Ishikawa (cell line): Measurements from ENCODE around the gene SUDS3.

Experiments used
- CEBPB ChIP-seq: IDR thresholded peaks from 2 replicates; pipeline ENCODE4 v1.6.1; 2012
- CREB1 ChIP-seq: IDR thresholded peaks from 2 replicates; pipeline ENCODE4 v1.6.1; 2012; ENCODE audit warnings: low read depth
- EGR1 ChIP-seq: IDR thresholded peaks from 2 replicates; pipeline ENCODE4 v1.6.1; 2012
- EP300 ChIP-seq: IDR thresholded peaks from 2 replicates; pipeline ENCODE4 v1.6.1; 2012; ENCODE audit warnings: borderline replicate concordance
- FOXM1 ChIP-seq: IDR thresholded peaks from 2 replicates; pipeline ENCODE4 v1.6.1; 2012; ENCODE audit warnings: low read depth, borderline replicate concordance
- NFIC ChIP-seq: IDR thresholded peaks from 2 replicates; pipeline ENCODE4 v1.6.1; 2012
- RAD21 ChIP-seq: IDR thresholded peaks from 2 replicates; pipeline ENCODE4 v1.6.1; 2012; ENCODE audit warnings: low read depth
- REST ChIP-seq: IDR thresholded peaks from 2 replicates; pipeline ENCODE4 v1.6.1; 2012; ENCODE audit warnings: low read depth, mild to moderate bottlenecking
- TAF1 ChIP-seq: IDR thresholded peaks from 2 replicates; pipeline ENCODE4 v1.6.1; 2012; ENCODE audit warnings: low read depth, mild to moderate bottlenecking
- TCF12 ChIP-seq: IDR thresholded peaks from 2 replicates; pipeline ENCODE4 v1.6.1; 2012; ENCODE audit warnings: low read depth
- TEAD4 ChIP-seq: IDR thresholded peaks from 2 replicates; pipeline ENCODE4 v1.6.1; 2012
- USF1 ChIP-seq: IDR thresholded peaks from 2 replicates; pipeline ENCODE4 v1.6.1; 2012
- YY1 ChIP-seq: IDR thresholded peaks from 2 replicates; pipeline ENCODE4 v1.6.1; 2012; ENCODE audit warnings: low read depth
- ZBTB7A ChIP-seq: IDR thresholded peaks from 2 replicates; pipeline ENCODE4 v1.6.1; 2012; ENCODE audit warnings: low read depth
- TF ChIP-seq, protein P1 (sequence below): IDR thresholded peaks from 2 replicates; pipeline ENCODE4 v1.6.1; 2012

Gene SUDS3

DNA sequence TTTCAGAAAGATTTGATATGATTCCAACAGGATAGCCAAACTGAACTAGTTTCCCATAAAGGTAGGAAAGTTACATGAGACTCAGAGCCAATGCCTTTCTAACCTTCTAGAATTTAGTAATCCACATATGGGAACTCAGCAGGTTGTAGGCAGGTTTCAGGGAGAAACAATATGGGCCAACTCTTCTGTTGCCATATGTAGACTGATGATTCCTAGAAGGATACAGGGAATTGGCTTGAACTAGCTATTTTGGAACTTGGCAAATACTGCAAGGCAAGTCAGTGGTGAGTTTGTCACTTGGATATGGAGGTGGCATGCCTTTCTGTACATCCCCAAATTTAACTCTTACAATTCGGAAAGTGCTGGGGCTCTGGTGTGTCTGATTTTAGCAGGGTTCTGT lies 15.5 kb downstream of the SUDS3 start:
- no peak for TF ChIP-seq RAD21
- no peak for TF ChIP-seq TAF1
- no peak for TF ChIP-seq CEBPB

DNA sequence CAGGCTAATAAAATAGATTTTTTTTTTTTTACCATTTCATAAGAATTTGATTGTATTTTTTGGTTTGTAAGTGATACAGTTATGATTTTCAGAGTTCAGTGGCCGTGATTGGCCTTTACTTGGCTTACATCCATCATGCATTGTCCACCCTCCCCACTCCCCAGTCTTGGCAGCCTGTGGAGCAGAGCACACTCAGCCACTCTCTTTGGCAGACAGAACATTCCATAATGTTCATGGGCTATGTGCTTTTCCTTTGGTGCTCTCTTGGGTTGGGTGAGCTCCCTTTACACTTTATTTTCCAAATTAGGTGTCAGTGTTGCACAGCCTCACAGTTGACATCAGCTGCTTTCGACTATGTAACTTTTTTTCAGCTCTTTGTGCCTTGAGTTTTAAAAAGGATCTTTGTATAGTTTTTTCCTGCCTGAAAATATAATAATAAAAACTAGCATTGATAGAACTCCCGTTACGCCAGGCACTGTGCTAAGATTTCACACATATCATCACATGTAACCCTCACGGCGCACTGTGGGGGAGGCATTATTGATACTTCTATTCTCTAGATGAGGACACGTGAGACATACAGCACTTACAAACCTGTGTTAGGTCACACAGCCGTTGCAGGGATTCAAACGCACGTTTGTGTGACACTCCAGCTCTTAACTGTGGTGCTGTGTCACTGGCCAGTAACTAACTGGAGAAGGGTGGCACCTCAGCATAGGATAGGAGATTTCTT lies 21.5 kb downstream of the SUDS3 start:
- TF ChIP-seq EGR1 = no peak
- TF ChIP-seq TCF12 = no peak
- TF ChIP-seq NFIC = no peak
- TF ChIP-seq ZBTB7A = no peak
- no peak for TF ChIP-seq USF1
- no peak for TF ChIP-seq TAF1
- TF ChIP-seq CEBPB = no peak
- TF ChIP-seq, protein P1, sequence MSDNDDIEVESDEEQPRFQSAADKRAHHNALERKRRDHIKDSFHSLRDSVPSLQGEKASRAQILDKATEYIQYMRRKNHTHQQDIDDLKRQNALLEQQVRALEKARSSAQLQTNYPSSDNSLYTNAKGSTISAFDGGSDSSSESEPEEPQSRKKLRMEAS = no peak
- TF ChIP-seq FOXM1 = no peak
- TF ChIP-seq CREB1 = no peak
- TF ChIP-seq YY1 = no peak
- no peak for TF ChIP-seq REST
- TF ChIP-seq TEAD4 = no peak
- TF ChIP-seq EP300 = no peak
- no peak for TF ChIP-seq RAD21

- TF ChIP-seq USF1 = no peak
- no peak for TF ChIP-seq TCF12
- TF ChIP-seq CREB1 = no peak
These were observed 22.2 kb downstream of the SUDS3 start for GRCh38 chr12:118398524-118398923.

GRCh38 chr12:118398940-118399339 lies 22.6 kb downstream of the SUDS3 start:
- TF ChIP-seq USF1 = no peak
- no peak for TF ChIP-seq CEBPB
- TF ChIP-seq YY1 = no peak
- no peak for TF ChIP-seq FOXM1
- no peak for TF ChIP-seq EGR1
- no peak for TF ChIP-seq CREB1
- TF ChIP-seq TCF12 = no peak
- TF ChIP-seq NFIC = no peak
- TF ChIP-seq EP300 = no peak
- TF ChIP-seq RAD21 = no peak
- TF ChIP-seq, protein P1 = no peak
- TF ChIP-seq REST = no peak
- TF ChIP-seq ZBTB7A = no peak
- TF ChIP-seq TAF1 = no peak
- no peak for TF ChIP-seq TEAD4

- TF ChIP-seq NFIC = no peak
- TF ChIP-seq, protein P1 = no peak
- TF ChIP-seq FOXM1 = no peak
- no peak for TF ChIP-seq TAF1
- TF ChIP-seq ZBTB7A = no peak
- TF ChIP-seq EP300 = no peak
- TF ChIP-seq REST = no peak
- TF ChIP-seq TCF12 = no peak
- no peak for TF ChIP-seq YY1
- no peak for TF ChIP-seq USF1
- TF ChIP-seq TEAD4 = no peak
- no peak for TF ChIP-seq CREB1
These were observed 25.9 kb downstream of the SUDS3 start for GRCh38 chr12:118402251-118402650.
